ENCODE measurements around the gene NUP153. TPM values are rescaled to one million over a fixed set of nuclear protein-coding genes. Genes with fewer than 3 reads are reported as not detected.

The NUP153 gene
- total and polyA plus RNA-seq, 10 of the 15 experiments (the other 5 are each of a cell fraction or from before 2014, with no cell fraction given) = 13.9 to 77.7 (median 56.2) TPM

DNA sequence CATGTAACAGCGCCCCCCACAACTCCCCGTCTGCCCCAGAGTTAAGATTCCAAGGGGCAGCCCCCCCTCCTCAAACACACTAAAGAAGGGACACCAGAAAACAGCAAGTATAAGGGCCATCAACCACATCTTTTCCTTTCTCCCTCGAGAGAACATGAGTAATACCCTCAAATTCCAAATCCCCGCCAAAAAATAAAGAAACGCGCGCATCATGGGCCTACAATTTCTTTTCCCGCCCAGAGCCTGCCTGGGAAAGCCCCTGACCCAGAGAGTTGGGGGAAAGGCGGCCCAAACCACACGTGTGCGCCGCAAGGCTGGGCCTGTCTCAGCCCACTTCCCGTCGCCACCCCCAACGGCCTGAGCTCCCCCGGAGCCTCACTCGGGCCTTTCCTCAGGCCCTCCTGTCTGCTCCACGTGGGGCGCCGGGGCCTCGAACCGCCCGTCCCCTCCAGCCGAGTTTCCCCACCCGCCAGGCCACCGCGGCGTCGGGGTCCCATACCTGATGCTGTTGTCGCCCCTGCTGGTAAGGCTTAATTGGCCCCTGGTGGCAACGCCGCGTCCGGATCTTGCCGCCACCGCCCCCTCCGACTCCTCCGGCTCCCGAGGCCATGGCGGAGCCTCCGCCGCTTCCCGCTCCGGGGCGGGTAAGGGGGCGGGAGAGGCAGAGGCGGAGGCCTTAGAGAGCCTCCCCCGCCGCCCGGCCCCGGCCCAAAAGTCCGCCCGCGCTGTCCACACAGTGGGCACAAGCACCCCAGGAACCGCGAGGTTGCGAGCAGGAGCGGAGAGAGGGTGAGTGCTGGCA lies 746 bp downstream of the NUP153 start (continued):
- TF ChIP-seq, protein P1, sequence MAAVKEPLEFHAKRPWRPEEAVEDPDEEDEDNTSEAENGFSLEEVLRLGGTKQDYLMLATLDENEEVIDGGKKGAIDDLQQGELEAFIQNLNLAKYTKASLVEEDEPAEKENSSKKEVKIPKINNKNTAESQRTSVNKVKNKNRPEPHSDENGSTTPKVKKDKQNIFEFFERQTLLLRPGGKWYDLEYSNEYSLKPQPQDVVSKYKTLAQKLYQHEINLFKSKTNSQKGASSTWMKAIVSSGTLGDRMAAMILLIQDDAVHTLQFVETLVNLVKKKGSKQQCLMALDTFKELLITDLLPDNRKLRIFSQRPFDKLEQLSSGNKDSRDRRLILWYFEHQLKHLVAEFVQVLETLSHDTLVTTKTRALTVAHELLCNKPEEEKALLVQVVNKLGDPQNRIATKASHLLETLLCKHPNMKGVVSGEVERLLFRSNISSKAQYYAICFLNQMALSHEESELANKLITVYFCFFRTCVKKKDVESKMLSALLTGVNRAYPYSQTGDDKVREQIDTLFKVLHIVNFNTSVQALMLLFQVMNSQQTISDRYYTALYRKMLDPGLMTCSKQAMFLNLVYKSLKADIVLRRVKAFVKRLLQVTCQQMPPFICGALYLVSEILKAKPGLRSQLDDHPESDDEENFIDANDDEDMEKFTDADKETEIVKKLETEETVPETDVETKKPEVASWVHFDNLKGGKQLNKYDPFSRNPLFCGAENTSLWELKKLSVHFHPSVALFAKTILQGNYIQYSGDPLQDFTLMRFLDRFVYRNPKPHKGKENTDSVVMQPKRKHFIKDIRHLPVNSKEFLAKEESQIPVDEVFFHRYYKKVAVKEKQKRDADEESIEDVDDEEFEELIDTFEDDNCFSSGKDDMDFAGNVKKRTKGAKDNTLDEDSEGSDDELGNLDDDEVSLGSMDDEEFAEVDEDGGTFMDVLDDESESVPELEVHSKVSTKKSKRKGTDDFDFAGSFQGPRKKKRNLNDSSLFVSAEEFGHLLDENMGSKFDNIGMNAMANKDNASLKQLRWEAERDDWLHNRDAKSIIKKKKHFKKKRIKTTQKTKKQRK (IDR thresholded peaks at IDR 0.05; ENCODE audit: low read depth, low read length) = no peak
- TF ChIP-seq EGR1 (IDR thresholded peaks at IDR 0.05; ENCODE audit: borderline replicate concordance in 1 of 2, low read depth in 2 of 2, low read length in 2 of 2) = peak in 1 of 2 experiments; percentile 60; a peak in 1 of 3 replicates
- peak; percentile 61 for TF ChIP-seq CBX5 (IDR thresholded peaks at IDR 0.05; ENCODE audit: low read depth)
- TF ChIP-seq, protein P2, sequence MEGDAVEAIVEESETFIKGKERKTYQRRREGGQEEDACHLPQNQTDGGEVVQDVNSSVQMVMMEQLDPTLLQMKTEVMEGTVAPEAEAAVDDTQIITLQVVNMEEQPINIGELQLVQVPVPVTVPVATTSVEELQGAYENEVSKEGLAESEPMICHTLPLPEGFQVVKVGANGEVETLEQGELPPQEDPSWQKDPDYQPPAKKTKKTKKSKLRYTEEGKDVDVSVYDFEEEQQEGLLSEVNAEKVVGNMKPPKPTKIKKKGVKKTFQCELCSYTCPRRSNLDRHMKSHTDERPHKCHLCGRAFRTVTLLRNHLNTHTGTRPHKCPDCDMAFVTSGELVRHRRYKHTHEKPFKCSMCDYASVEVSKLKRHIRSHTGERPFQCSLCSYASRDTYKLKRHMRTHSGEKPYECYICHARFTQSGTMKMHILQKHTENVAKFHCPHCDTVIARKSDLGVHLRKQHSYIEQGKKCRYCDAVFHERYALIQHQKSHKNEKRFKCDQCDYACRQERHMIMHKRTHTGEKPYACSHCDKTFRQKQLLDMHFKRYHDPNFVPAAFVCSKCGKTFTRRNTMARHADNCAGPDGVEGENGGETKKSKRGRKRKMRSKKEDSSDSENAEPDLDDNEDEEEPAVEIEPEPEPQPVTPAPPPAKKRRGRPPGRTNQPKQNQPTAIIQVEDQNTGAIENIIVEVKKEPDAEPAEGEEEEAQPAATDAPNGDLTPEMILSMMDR (IDR thresholded peaks at IDR 0.05 in 2 of 3, conservative IDR thresholded peaks at IDR 0.05 in 1 of 3; ENCODE audit: control insufficient read depth in 2 of 3, extremely low read depth in 1 of 3, insufficient read depth in 1 of 3, low read depth in 3 of 3, low read length in 3 of 3) = 0 out of 6 replicates have a peak, but pooled peaks of 2 of the 3 experiments have one; percentile 13 to 15
- TF ChIP-seq, protein P3, sequence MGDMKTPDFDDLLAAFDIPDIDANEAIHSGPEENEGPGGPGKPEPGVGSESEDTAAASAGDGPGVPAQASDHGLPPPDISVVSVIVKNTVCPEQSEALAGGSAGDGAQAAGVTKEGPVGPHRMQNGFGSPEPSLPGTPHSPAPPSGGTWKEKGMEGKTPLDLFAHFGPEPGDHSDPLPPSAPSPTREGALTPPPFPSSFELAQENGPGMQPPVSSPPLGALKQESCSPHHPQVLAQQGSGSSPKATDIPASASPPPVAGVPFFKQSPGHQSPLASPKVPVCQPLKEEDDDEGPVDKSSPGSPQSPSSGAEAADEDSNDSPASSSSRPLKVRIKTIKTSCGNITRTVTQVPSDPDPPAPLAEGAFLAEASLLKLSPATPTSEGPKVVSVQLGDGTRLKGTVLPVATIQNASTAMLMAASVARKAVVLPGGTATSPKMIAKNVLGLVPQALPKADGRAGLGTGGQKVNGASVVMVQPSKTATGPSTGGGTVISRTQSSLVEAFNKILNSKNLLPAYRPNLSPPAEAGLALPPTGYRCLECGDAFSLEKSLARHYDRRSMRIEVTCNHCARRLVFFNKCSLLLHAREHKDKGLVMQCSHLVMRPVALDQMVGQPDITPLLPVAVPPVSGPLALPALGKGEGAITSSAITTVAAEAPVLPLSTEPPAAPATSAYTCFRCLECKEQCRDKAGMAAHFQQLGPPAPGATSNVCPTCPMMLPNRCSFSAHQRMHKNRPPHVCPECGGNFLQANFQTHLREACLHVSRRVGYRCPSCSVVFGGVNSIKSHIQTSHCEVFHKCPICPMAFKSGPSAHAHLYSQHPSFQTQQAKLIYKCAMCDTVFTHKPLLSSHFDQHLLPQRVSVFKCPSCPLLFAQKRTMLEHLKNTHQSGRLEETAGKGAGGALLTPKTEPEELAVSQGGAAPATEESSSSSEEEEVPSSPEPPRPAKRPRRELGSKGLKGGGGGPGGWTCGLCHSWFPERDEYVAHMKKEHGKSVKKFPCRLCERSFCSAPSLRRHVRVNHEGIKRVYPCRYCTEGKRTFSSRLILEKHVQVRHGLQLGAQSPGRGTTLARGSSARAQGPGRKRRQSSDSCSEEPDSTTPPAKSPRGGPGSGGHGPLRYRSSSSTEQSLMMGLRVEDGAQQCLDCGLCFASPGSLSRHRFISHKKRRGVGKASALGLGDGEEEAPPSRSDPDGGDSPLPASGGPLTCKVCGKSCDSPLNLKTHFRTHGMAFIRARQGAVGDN (IDR thresholded peaks at IDR 0.05) = peak; percentile 92
- TF ChIP-seq TAF1 (IDR thresholded peaks at IDR 0.05; ENCODE audit: borderline replicate concordance, low read depth, low read length) = peak; percentile 76
- peak; percentile 45 for TF ChIP-seq POLR2AphosphoS2 (IDR thresholded peaks at IDR 0.05; ENCODE audit: low read depth, low read length)
- TF ChIP-seq IRF4 (IDR thresholded peaks at IDR 0.05; ENCODE audit: low read depth, low read length) = no peak
- 0 out of 2 replicates have a peak, but pooled peaks have one; percentile 14 for TF ChIP-seq ZBED1 (IDR thresholded peaks at IDR 0.05; ENCODE audit: borderline replicate concordance)
- peak; percentile 97 for TF ChIP-seq RUNX3 (IDR thresholded peaks at IDR 0.05; ENCODE audit: low read length)
- TF ChIP-seq HDAC2 (IDR thresholded peaks at IDR 0.05) = 0 out of 2 replicates have a peak, but pooled peaks have one; percentile 24
- TF ChIP-seq POU2F2 (IDR thresholded peaks at IDR 0.05; ENCODE audit: borderline replicate concordance, low read depth, low read length) = peak; percentile 89
- TF ChIP-seq RB1 (IDR thresholded peaks at IDR 0.05; ENCODE audit: borderline replicate concordance) = peak; percentile 99
- no peak for TF ChIP-seq ZNF217 (IDR thresholded peaks at IDR 0.05)
- no peak for TF ChIP-seq SUZ12 (IDR thresholded peaks at IDR 0.05; ENCODE audit: unreplicated experiment)

All from GM12878 (cell line).